SK-N-SH treated with all-trans-retinoic acid at 6 μM for 48 hours (cell line): ENCODE measurements around the gene DCUN1D5.

Experiments used
- PATZ1 ChIP-seq: fragments of 250-450 bp; sonication (Bioruptor Pico); IDR thresholded peaks from 2 replicates; pipeline ENCODE4 v1.8.0; 2020; ENCODE audit warnings: mild to moderate bottlenecking, moderate library complexity, borderline replicate concordance
- ZFP3 ChIP-seq: fragments of 250-450 bp; sonication (Bioruptor Pico); IDR thresholded peaks from 2 replicates; pipeline ENCODE4 v1.5.0; 2020; ENCODE audit warnings: mild to moderate bottlenecking, moderate library complexity

- TF ChIP-seq ZFP3: 0 out of 2 replicates have a peak, but pooled peaks have one; percentile 24
- TF ChIP-seq PATZ1 (CRISPR knock-in tag): no peak
Observed at GRCh38 chr11:103108933-103109817, 17.2 kb upstream of the DCUN1D5 start, which contains the start of gene DYNC2H1.
